Posterior vena cava (tissue), 2 donors: ENCODE results near the gene PPT2. TPM values are rescaled to one million over a fixed set of nuclear protein-coding genes. Genes with fewer than 3 reads are reported as not detected.
"Not testable (repeated sequence)": the region's sequence is repeated elsewhere in the genome, so short reads cannot be mapped to it uniquely, and the experiment has no call there.

Experiments
- DNase-seq: peaks from one replicate; pipeline ENCODE4 v3.0.0-alpha.2; 2020; ENCODE audit warnings: low spot score
- intact Hi-C, 2 donors: fragments of 100-400 bp; cut with DNase I; formaldehyde crosslinking; loops; one replicate each; pipeline versions ENCODE4 v1.14.1 to v1.14.2; 2022 to 2023
- total RNA-seq, 2 donors: library from RNA; stranded (reverse); fragmentation: NEBNext Ultra II Directional; extraction: Animal tissue kit (Norgen Biotek cat#: 25700); gene quantifications; one replicate each; pipeline ENCODE4 v1.2.1, GENCODE V29; 2021
- donor health status: DM: yes; HTN: yes; CAD: no.
- donor health status: DM: yes; HTN: yes; CAD: no.

Gene PPT2
- total RNA-seq, 2 donors from 2014 or later, result 14.2 to 18.4 TPM

- intact Hi-C loops, result loop anchor here in 1 of 2 donors (5.0 kb wide), 1 partner anchor 77 kb away; no protein-coding TSS in a partner anchor
- peak; percentile 73 for DNase-seq
Measured at GRCh38 chr6:32194388-32194787, 40.4 kb downstream of the PPT2 start.

GRCh38 chr6:32194825-32195651, 41.1 kb downstream of the PPT2 start:
- intact Hi-C loops, result loop anchor here in 1 of 2 donors (5.0 kb wide), 1 partner anchor 78 kb away; no protein-coding TSS in a partner anchor
- DNase-seq, result peak; percentile 76

- intact Hi-C loops, result no loop called here
- DNase-seq, result peak; percentile 100
Measured at GRCh38 chr6:32195652-32195901, 41.6 kb downstream of the PPT2 start.

GRCh38 chr6:32195902-32196681, 42.2 kb downstream of the PPT2 start:
- DNase-seq, result peak; percentile 97
- intact Hi-C loops, result no loop called here

GRCh38 chr6:32196682-32197616, 43.0 kb downstream of the PPT2 start:
- intact Hi-C loops, result no loop called here
- DNase-seq, result peak; percentile 86

GRCh38 chr6:32198345-32198696, 44.4 kb downstream of the PPT2 start:
- intact Hi-C loops, result no loop called here
- peak; percentile 41 for DNase-seq

GRCh38 chr6:32198866-32199265, 44.9 kb downstream of the PPT2 start:
- intact Hi-C loops, result no loop called here
- peak; percentile 68 for DNase-seq

- intact Hi-C loops, result no loop called here
- peak; percentile 61 for DNase-seq
Measured at GRCh38 chr6:32200711-32201475, 47.0 kb downstream of the PPT2 start.

- intact Hi-C loops, result no loop called here
- peak; percentile 78 for DNase-seq
Measured at GRCh38 chr6:32202186-32202585, 48.2 kb downstream of the PPT2 start.

- DNase-seq, result peak; percentile 65
- intact Hi-C loops, result no loop called here
Measured at GRCh38 chr6:32203426-32204267, 49.7 kb downstream of the PPT2 start.

GRCh38 chr6:32204268-32204715, 50.4 kb downstream of the PPT2 start:
- DNase-seq, result no peak
- intact Hi-C loops, result no loop called here

- intact Hi-C loops, result no loop called here
Measured at GRCh38 chr6:32208996-32209395, 55.1 kb downstream of the PPT2 start.

GRCh38 chr6:32210191-32210601, 56.3 kb downstream of the PPT2 start:
- peak; percentile 70 for DNase-seq
- intact Hi-C loops, result no loop called here

More at GRCh38 chr6:32208996-32209395, 55.1 kb downstream of the PPT2 start:
- no peak for DNase-seq

- DNase-seq, intact Hi-C loops: not testable (repeated sequence)
Measured at GRCh38 chr6:32211432-32211831, 57.5 kb downstream of the PPT2 start.

- intact Hi-C loops, result no loop called here
- peak; percentile 67 for DNase-seq
Measured at GRCh38 chr6:32212076-32212760, 58.3 kb downstream of the PPT2 start.
